GM19025 (cell line): ENCODE data around the gene GRIN1.

Experiments used
- ATAC-seq: cut with Tn5 transposase; IDR thresholded peaks from one replicate; pipeline ENCODE4 v1.9.1; 2021; ENCODE audit warnings: mild to moderate bottlenecking, low read depth, moderate library complexity; ENCODE audit not compliant: unreplicated experiment

GRIN1 gene

GRCh38 chr9:137205126-137206069, 66.4 kb downstream of the GRIN1 start, which contains the start of the genes NDOR1 and TMEM203:
Gene NDOR1 (plus strand): TSS chr9:137205700. CDS start chr9:137205778, 78 bp downstream.
Gene TMEM203 (minus strand): TSS chr9:137205648. CDS start chr9:137205414, 234 bp downstream.
- ATAC-seq: peak; percentile 38

GRCh38 chr9:137206602-137207001, 67.6 kb downstream of the GRIN1 start:
- ATAC-seq: no peak

DNA sequence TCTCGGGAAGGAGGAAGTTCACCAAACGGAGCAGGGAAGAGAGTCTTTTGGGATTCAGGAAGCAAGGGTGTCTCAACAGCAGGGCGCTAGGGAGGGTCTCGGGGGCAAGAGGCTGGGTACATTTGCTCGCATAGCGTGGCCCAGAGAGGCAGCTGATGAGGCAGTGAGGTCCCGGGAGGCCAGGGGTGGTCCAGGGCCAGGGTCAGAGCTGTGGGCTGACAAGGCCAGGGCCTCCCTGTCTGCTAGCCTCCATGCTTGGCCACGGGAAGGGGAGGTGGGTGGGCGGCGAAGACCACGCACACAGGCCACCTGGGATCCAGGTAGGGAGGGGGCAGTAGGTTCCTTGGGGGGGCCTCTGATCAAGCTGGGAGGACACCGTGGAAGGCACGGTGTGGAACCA, 72.6 kb downstream of the GRIN1 start:
- no peak for ATAC-seq

GRCh38 chr9:137212520-137212919, 73.6 kb downstream of the GRIN1 start:
- ATAC-seq: no peak

DNA sequence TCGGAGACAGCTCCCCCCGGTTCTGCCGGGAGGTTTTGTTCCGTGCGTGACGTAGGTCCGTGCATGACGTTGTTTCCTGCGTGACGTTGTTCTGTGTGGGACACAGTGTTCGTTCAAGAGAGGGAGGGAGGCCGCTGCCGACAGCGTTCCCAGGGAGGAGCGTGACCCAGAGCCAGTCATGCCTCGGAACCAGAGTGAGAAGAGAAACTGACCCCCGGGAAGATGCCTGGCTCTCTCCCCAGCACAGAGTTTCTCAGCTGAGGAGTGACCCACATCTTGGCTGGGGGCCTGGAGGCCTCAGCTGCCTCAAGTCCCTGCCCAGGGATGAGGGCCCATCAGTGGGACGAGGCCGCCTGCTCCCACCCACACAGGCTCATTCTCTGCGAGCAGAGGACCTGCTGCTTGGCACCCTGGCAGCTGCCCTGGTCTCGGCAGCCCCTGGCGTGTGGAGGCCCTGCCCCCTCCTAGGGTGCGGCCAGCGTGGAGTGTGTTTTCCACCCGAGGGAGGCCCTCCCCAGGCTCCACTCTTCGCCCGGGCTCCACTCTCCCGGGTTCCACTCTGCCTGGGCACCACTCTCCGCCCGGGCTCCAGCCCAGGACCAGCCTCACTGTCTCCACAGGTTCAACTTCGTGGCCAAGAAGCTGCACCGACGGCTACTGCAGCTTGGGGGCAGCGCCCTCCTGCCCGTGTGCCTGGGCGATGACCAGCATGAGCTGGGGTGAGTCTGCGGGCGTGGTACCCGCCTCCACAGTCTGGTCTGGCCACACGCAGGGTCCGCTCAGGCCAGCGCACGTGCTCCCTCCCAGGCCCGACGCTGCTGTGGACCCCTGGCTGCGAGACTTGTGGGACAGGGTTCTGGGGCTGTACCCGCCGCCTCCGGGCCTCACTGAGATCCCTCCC, 74.5 kb downstream of the GRIN1 start:
- no peak for ATAC-seq

DNA sequence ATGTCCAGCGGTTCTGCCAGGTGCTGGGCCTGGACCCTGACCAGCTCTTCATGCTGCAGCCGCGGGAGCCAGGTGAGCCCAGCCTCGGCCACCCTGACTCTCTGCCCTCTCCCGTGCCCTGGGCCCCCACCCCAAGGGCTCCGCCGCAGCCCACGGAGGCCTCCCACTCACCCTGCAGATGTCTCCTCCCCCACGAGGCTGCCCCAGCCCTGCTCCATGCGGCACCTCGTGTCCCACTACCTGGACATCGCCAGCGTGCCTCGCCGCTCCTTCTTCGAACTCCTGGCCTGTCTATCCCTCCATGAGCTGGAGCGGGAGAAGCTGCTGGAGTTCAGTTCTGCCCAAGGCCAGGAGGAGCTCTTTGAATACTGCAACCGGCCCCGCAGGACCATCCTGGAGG, 75.7 kb downstream of the GRIN1 start:
- no peak for ATAC-seq

- no peak for ATAC-seq
Measured at GRCh38 chr9:137215196-137215986, 76.4 kb downstream of the GRIN1 start.

DNA sequence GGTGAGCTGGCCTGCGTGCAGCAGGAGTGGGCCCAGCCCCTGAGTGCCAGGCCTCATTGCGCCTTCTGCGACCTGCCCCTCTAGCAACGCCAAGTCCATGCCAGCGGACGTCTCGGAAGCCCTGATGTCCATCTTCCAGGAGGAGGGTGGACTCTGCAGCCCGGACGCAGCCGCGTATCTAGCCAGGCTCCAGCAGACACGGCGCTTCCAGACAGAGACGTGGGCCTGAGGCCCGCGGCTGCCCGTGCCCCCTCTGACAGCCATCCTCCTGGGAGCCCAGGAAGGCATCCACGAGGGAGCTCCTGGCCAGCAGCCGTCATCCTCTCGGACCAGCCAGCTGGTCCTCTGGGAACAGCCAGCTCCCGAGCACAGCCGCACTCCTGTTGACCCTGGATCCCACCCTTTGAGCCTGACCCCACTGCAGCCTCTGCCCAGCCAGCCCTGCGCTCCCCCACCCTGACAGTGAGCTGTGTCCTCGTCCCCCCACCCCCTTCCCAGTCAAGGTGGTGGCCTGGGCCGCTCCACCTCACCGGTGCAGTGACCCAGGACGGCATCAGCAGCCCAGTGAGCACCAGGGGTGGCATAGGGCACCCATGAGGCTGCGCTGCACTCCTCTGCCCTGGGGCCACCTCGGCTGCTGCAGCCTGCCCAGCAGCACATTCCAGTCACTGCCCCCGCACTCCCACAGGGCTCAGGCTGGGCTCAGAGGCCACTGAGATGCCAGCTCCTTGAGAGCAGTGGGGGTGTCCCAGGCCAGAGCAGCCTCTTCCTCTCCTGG, 77.4 kb downstream of the GRIN1 start:
- no peak for ATAC-seq

GRCh38 chr9:137217276-137218211, 78.6 kb downstream of the GRIN1 start:
- no peak for ATAC-seq

- ATAC-seq: no peak
Measured at GRCh38 chr9:137218212-137218753, 79.3 kb downstream of the GRIN1 start.
